ENCODE results near the gene SASH1.

SASH1 gene

DNA sequence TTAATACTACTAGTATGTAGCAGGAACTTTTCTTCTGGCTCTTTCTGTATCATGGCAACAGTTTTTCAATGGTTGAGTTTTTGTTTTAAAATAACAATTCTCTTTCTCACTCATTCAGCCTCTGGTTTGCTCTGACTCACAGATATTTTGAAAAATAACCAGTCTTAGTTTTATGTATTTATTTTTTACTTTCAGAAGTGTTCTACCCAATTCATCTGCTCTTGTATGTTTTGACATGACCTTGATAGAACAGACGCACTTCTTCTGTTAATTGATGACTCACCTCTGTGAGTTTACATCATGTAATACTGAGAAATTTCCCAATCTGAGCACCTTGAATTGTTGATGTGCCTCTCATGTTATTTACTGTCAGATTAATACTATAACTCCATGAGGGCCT, 178.9 kb downstream of the SASH1 start:
- Histone ChIP-seq H3K9me3 (ENCODE audit: control insufficient read depth, insufficient read depth, low read depth, low read length) (no peaks in the 10 kb centered on the region), H3K4me1 (ENCODE audit: control insufficient read depth, insufficient read depth, low read length) (no peaks in the 10 kb centered on the region; the same call in 1 of the 2 replicates), H3K4me3 (ENCODE audit: low read depth, low read length) (no peak overlapping the region), H3K27ac (ENCODE audit: extremely low read depth, low read depth, low read length) (no peak overlapping the region), H3K36me3 (ENCODE audit: control insufficient read depth in 2 of 2, insufficient read depth in 1 of 2, low read length in 2 of 2) (peaks cover 3 to 42% of the 10 kb centered on the region in 2 experiments; a peak in 1 of 3 replicates)
- CTCF ChIA-PET, result interaction anchor here (0.6 kb wide), 1 partner anchor 1061 kb away, joined by 4 read pairs; no protein-coding TSS in a partner anchor
- no peak for TF ChIP-seq KLF9 (tag by site-specific recombination; IDR thresholded peaks at IDR 0.05; ENCODE audit: low read depth)
- no peak for TF ChIP-seq ZNF423 (tag by site-specific recombination; IDR thresholded peaks at IDR 0.05)
- TF ChIP-seq, protein P1, sequence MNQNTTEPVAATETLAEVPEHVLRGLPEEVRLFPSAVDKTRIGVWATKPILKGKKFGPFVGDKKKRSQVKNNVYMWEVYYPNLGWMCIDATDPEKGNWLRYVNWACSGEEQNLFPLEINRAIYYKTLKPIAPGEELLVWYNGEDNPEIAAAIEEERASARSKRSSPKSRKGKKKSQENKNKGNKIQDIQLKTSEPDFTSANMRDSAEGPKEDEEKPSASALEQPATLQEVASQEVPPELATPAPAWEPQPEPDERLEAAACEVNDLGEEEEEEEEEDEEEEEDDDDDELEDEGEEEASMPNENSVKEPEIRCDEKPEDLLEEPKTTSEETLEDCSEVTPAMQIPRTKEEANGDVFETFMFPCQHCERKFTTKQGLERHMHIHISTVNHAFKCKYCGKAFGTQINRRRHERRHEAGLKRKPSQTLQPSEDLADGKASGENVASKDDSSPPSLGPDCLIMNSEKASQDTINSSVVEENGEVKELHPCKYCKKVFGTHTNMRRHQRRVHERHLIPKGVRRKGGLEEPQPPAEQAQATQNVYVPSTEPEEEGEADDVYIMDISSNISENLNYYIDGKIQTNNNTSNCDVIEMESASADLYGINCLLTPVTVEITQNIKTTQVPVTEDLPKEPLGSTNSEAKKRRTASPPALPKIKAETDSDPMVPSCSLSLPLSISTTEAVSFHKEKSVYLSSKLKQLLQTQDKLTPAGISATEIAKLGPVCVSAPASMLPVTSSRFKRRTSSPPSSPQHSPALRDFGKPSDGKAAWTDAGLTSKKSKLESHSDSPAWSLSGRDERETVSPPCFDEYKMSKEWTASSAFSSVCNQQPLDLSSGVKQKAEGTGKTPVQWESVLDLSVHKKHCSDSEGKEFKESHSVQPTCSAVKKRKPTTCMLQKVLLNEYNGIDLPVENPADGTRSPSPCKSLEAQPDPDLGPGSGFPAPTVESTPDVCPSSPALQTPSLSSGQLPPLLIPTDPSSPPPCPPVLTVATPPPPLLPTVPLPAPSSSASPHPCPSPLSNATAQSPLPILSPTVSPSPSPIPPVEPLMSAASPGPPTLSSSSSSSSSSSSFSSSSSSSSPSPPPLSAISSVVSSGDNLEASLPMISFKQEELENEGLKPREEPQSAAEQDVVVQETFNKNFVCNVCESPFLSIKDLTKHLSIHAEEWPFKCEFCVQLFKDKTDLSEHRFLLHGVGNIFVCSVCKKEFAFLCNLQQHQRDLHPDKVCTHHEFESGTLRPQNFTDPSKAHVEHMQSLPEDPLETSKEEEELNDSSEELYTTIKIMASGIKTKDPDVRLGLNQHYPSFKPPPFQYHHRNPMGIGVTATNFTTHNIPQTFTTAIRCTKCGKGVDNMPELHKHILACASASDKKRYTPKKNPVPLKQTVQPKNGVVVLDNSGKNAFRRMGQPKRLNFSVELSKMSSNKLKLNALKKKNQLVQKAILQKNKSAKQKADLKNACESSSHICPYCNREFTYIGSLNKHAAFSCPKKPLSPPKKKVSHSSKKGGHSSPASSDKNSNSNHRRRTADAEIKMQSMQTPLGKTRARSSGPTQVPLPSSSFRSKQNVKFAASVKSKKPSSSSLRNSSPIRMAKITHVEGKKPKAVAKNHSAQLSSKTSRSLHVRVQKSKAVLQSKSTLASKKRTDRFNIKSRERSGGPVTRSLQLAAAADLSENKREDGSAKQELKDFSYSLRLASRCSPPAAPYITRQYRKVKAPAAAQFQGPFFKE (tag by site-specific recombination; IDR thresholded peaks at IDR 0.05; ENCODE audit: borderline replicate concordance), result no peak
- no peak for TF ChIP-seq ZNF654 (tag by site-specific recombination; IDR thresholded peaks at IDR 0.05; ENCODE audit: low read depth)
- TF ChIP-seq ZNF664 (tag by site-specific recombination; IDR thresholded peaks at IDR 0.05), result no peak
- TF ChIP-seq TCF7L2 (IDR thresholded peaks at IDR 0.05; ENCODE audit: borderline replicate concordance, low read depth, low read length), result no peak
- TF ChIP-seq SALL2 (tag by site-specific recombination; IDR thresholded peaks at IDR 0.05; ENCODE audit: borderline replicate concordance), result no peak
- TF ChIP-seq ZNF169 (tag by site-specific recombination; IDR thresholded peaks at IDR 0.05), result no peak
- TF ChIP-seq, protein P2, sequence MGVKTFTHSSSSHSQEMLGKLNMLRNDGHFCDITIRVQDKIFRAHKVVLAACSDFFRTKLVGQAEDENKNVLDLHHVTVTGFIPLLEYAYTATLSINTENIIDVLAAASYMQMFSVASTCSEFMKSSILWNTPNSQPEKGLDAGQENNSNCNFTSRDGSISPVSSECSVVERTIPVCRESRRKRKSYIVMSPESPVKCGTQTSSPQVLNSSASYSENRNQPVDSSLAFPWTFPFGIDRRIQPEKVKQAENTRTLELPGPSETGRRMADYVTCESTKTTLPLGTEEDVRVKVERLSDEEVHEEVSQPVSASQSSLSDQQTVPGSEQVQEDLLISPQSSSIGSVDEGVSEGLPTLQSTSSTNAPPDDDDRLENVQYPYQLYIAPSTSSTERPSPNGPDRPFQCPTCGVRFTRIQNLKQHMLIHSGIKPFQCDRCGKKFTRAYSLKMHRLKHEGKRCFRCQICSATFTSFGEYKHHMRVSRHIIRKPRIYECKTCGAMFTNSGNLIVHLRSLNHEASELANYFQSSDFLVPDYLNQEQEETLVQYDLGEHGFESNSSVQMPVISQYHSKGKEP (tag by site-specific recombination; IDR thresholded peaks at IDR 0.05), result no peak
- no peak for TF ChIP-seq ZNF302 (tag by site-specific recombination; IDR thresholded peaks at IDR 0.05; ENCODE audit: low read depth)
- TF ChIP-seq, protein P3, sequence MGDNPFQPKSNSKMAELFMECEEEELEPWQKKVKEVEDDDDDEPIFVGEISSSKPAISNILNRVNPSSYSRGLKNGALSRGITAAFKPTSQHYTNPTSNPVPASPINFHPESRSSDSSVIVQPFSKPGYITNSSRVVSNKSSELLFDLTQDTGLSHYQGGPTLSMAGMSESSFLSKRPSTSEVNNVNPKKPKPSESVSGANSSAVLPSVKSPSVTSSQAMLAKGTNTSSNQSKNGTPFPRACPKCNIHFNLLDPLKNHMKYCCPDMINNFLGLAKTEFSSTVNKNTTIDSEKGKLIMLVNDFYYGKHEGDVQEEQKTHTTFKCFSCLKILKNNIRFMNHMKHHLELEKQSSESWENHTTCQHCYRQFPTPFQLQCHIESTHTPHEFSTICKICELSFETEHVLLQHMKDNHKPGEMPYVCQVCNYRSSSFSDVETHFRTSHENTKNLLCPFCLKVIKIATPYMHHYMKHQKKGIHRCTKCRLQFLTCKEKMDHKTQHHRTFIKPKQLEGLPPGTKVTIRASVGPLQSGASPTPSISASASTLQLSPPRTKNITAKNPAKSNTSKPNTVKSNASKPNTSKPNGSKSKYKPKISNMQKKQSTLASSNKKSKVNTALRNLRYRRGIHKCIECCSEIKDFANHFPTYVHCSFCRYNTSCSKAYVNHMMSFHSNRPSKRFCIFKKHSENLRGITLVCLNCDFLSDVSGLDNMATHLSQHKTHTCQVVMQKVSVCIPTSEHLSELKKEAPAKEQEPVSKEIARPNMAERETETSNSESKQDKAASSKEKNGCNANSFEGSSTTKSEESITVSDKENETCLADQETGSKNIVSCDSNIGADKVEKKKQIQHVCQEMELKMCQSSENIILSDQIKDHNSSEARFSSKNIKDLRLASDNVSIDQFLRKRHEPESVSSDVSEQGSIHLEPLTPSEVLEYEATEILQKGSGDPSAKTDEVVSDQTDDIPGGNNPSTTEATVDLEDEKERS (tag by site-specific recombination; IDR thresholded peaks at IDR 0.05), result no peak
- no peak for TF ChIP-seq ZNF624 (tag by site-specific recombination; IDR thresholded peaks at IDR 0.05)
- TF ChIP-seq, protein P4, sequence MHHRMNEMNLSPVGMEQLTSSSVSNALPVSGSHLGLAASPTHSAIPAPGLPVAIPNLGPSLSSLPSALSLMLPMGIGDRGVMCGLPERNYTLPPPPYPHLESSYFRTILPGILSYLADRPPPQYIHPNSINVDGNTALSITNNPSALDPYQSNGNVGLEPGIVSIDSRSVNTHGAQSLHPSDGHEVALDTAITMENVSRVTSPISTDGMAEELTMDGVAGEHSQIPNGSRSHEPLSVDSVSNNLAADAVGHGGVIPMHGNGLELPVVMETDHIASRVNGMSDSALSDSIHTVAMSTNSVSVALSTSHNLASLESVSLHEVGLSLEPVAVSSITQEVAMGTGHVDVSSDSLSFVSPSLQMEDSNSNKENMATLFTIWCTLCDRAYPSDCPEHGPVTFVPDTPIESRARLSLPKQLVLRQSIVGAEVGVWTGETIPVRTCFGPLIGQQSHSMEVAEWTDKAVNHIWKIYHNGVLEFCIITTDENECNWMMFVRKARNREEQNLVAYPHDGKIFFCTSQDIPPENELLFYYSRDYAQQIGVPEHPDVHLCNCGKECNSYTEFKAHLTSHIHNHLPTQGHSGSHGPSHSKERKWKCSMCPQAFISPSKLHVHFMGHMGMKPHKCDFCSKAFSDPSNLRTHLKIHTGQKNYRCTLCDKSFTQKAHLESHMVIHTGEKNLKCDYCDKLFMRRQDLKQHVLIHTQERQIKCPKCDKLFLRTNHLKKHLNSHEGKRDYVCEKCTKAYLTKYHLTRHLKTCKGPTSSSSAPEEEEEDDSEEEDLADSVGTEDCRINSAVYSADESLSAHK (tag by site-specific recombination; IDR thresholded peaks at IDR 0.05), result no peak
- POLR2A ChIA-PET, result no interaction called here

Data from HEK293 (cell line).